Measurements from ENCODE around the gene TRDN. TPM values are rescaled to one million over a fixed set of nuclear protein-coding genes. Genes with fewer than 3 reads are reported as not detected.

Gene TRDN, protein sequence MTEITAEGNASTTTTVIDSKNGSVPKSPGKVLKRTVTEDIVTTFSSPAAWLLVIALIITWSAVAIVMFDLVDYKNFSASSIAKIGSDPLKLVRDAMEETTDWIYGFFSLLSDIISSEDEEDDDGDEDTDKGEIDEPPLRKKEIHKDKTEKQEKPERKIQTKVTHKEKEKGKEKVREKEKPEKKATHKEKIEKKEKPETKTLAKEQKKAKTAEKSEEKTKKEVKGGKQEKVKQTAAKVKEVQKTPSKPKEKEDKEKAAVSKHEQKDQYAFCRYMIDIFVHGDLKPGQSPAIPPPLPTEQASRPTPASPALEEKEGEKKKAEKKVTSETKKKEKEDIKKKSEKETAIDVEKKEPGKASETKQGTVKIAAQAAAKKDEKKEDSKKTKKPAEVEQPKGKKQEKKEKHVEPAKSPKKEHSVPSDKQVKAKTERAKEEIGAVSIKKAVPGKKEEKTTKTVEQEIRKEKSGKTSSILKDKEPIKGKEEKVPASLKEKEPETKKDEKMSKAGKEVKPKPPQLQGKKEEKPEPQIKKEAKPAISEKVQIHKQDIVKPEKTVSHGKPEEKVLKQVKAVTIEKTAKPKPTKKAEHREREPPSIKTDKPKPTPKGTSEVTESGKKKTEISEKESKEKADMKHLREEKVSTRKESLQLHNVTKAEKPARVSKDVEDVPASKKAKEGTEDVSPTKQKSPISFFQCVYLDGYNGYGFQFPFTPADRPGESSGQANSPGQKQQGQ
- total RNA-seq (2012; rRNA removed): 0.22 TPM in 1 of 2 replicates, not detected in the other

DNA sequence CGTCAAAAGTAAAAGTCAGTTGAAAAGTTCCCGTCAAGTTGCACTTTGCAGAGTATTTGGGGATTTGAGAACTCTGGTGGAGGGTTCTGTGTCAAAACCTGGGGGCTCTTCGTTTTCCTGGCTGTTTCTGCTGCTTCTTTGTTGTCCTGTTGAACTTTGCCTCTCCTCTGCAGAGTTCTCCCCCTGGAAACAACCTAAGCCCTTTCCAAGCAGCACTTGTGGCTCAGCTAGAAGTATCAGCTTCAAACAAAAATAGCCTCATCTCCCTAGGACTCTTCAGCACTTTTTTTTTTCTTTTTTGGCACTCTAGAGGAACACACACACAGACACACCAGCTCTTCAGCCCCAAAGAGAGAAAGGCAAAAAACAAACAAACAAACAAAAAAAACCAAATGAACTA lies at the start of gene TRDN:
TSS of gene TRDN (minus strand) at position 169 of the 400 bp plus-strand sequence. CDS start 175 bp downstream, outside the sequence.
- H3K4me2 ChIP-seq (ENCODE audit: low read length): no peak within 1 kb of the TSS
- no peaks in the 10 kb centered on the region for H3K9me3 ChIP-seq (replicated peaks; ENCODE audit: low read length)
- H3K27me3 ChIP-seq (ENCODE audit: control insufficient read depth, insufficient read depth, low read length): no peaks in the 10 kb centered on the region
- H3K9ac ChIP-seq (ENCODE audit: low read depth, low read length): no peak within 1 kb of the TSS
- peaks cover 7% of the 10 kb centered on the region for H3K4me1 ChIP-seq (ENCODE audit: control insufficient read depth, insufficient read depth, low read length)
- H3K4me3 ChIP-seq (ENCODE audit: low read length): no peak within 1 kb of the TSS
- H3K36me3 ChIP-seq (ENCODE audit: insufficient read depth, low read length): no peaks in the 10 kb centered on the region

DNA sequence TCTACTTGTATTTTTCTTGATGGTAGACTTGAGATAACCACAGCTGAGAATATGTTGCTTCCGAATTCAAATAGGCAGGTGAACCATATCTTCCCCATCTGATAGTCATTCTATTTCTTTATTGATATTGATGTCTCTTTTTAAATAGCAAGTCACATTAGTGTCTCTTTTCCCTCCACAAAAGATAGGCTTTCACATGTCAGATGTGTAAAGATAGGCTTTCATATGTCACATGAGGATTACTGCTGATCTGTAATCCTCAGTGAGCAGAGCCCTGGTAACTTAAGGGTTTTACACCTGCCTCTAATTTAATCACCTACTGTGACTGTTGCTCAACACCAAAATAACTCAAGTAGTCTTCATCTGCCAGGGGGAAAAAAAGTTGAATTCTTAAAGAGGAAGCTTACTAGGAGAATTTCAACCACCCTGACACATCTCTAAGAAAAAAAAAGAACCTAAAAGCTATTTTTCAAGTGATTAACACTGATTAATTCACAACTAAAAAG lies 45.3 kb upstream of the TRDN start:
- H3K9me3 ChIP-seq (replicated peaks; ENCODE audit: low read length): no peaks in the 10 kb centered on the region
- no peak overlapping the region for H3K4me2 ChIP-seq (ENCODE audit: low read length)
- no peaks in the 10 kb centered on the region for H3K4me1 ChIP-seq (ENCODE audit: control insufficient read depth, insufficient read depth, low read length)
- no peak overlapping the region for H3K4me3 ChIP-seq (ENCODE audit: low read length)
- H3K27me3 ChIP-seq (ENCODE audit: control insufficient read depth, insufficient read depth, low read length): no peaks in the 10 kb centered on the region
- H3K36me3 ChIP-seq (ENCODE audit: insufficient read depth, low read length): no peaks in the 10 kb centered on the region
- no peak overlapping the region for H3K9ac ChIP-seq (ENCODE audit: low read depth, low read length)

DNA sequence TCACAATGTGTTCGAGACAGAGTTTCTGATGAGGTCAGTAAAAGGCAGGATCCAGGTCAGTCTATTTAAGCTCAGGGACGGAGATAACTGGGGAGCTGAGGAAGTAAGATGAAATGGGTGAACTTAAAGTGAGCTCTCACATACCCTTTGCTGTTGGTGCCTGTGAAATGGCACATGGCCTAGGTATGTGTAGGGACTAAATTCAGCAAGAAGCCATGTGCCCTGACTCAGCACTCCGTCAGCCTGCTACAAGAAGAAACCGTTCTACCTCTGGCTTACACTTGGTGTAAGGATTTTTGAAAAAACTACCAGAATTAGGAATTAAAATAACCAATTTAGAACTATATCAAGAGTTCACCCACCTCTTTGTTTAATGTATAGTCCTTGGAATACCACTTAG lies 41.1 kb upstream of the TRDN start:
- H3K4me3 ChIP-seq (ENCODE audit: low read length): no peak overlapping the region
- no peaks in the 10 kb centered on the region for H3K27me3 ChIP-seq (ENCODE audit: control insufficient read depth, insufficient read depth, low read length)
- H3K4me2 ChIP-seq (ENCODE audit: low read length): no peak overlapping the region
- no peaks in the 10 kb centered on the region for H3K4me1 ChIP-seq (ENCODE audit: control insufficient read depth, insufficient read depth, low read length)
- no peaks in the 10 kb centered on the region for H3K36me3 ChIP-seq (ENCODE audit: insufficient read depth, low read length)
- no peak overlapping the region for H3K9ac ChIP-seq (ENCODE audit: low read depth, low read length)
- H3K9me3 ChIP-seq (replicated peaks; ENCODE audit: low read length): no peaks in the 10 kb centered on the region

DNA sequence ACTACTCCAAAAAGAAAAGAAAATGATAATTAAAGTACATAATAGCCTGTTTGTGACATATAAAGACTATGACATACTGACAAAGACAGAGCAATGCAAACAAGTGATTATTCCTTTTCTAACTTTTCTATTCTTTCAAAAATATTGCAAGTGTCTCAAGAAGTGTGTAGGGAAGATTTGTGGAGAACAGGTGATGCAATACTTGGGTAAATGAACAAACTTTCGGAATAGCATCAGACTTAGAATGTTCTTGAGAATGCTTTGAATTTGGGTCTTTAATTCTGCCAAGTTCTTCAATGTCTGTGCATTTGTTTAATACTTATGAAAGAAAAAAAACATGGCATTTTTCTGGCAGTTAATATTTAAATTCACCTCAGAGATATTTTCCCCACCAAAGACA lies 40.0 kb upstream of the TRDN start:
- Histone ChIP-seq H3K27me3 (ENCODE audit: control insufficient read depth, insufficient read depth, low read length) (no peaks in the 10 kb centered on the region), H3K4me2 (ENCODE audit: low read length) (no peak overlapping the region)

DNA sequence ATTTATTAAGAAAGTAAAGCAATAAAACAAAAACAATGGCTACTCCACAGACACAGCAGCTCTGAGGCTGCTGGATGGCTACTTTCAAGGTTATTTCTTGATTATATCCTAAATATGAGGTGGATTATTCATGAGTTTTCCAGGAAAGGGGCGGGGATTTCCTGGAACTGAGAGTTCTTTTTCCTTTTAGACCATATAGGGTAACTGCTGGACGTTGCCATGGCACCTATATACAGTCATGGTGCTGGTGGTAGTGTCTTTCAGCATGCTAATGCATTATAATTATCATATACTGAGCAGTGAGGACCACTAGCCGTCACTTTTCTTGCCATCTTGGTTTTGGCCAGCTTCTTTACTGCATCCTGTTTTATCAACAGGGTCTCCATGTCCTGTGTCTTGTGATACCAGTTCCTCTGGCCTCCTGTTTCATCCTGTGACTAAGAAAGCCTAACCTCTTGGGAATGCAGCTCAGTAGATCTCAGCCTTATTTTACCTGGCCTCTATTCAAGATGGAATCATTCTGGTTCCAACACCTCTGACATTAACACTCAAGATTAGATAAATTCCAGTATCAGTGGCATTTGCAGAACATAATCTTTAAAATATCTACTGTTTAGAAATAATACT lies 32.3 kb upstream of the TRDN start:
- H3K4me2 ChIP-seq (ENCODE audit: low read length): no peak overlapping the region

More for the DNA sequence above, 40.0 kb upstream of the TRDN start:
- Histone ChIP-seq H3K4me3 (ENCODE audit: low read length) (no peak overlapping the region), H3K9ac (ENCODE audit: low read depth, low read length) (no peak overlapping the region), H3K4me1 (ENCODE audit: control insufficient read depth, insufficient read depth, low read length) (no peaks in the 10 kb centered on the region), H3K9me3 (replicated peaks; ENCODE audit: low read length) (no peaks in the 10 kb centered on the region), H3K36me3 (ENCODE audit: insufficient read depth, low read length) (no peaks in the 10 kb centered on the region)

DNA sequence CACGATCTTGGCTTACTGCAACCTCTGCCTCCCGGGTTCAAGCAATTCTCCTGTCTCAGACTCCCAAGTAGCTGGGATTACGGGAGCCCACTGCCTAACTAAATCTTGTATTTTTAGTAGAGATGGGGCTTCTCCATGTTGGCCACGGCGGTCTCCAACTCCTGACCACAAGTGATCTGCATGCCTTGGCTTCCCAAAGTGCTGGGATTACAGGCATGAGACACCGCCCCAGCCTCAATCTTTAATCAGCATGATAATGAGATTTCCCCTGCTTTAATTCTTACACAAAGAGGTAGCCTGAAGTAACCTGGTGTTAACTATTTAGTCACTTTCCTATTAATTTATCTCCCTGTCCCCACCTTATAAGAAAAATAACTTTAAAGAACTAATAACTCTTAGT lies 31.3 kb upstream of the TRDN start:
- Histone ChIP-seq H3K4me1 (ENCODE audit: control insufficient read depth, insufficient read depth, low read length) (no peaks in the 10 kb centered on the region), H3K4me2 (ENCODE audit: low read length) (no peak overlapping the region), H3K36me3 (ENCODE audit: insufficient read depth, low read length) (no peaks in the 10 kb centered on the region), H3K9me3 (replicated peaks; ENCODE audit: low read length) (no peaks in the 10 kb centered on the region), H3K4me3 (ENCODE audit: low read length) (no peak overlapping the region), H3K9ac (ENCODE audit: low read depth, low read length) (no peak overlapping the region), H3K27me3 (ENCODE audit: control insufficient read depth, insufficient read depth, low read length) (no peaks in the 10 kb centered on the region)

More for the DNA sequence above, 32.3 kb upstream of the TRDN start:
- Histone ChIP-seq H3K4me1 (ENCODE audit: control insufficient read depth, insufficient read depth, low read length) (no peaks in the 10 kb centered on the region), H3K9me3 (replicated peaks; ENCODE audit: low read length) (no peaks in the 10 kb centered on the region), H3K27me3 (ENCODE audit: control insufficient read depth, insufficient read depth, low read length) (no peaks in the 10 kb centered on the region), H3K9ac (ENCODE audit: low read depth, low read length) (no peak overlapping the region), H3K36me3 (ENCODE audit: insufficient read depth, low read length) (no peaks in the 10 kb centered on the region), H3K4me3 (ENCODE audit: low read length) (no peak overlapping the region)

DNA sequence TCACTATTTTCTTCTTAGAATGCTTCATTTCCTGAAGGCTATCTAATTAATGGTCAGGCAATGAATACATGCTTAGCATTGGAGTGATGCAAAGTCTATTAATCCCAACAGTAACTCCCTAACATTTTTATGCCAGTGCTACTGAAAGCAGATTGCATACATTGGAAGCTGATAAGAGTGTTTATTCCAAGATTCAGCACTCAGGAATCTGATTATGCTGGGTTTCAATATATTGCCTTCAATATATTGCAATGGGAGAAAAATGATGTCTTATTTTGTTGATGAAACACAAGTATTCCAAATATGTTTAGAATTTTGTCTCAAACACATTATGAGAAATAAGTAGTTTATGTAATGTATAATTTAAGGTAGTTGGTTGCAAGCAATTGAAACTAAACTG lies 26.7 kb upstream of the TRDN start:
- no peak overlapping the region for H3K4me3 ChIP-seq (ENCODE audit: low read length)
- no peaks in the 10 kb centered on the region for H3K9me3 ChIP-seq (replicated peaks; ENCODE audit: low read length)
- H3K4me2 ChIP-seq (ENCODE audit: low read length): no peak overlapping the region
- no peaks in the 10 kb centered on the region for H3K27me3 ChIP-seq (ENCODE audit: control insufficient read depth, insufficient read depth, low read length)
- H3K36me3 ChIP-seq (ENCODE audit: insufficient read depth, low read length): no peaks in the 10 kb centered on the region
- no peaks in the 10 kb centered on the region for H3K4me1 ChIP-seq (ENCODE audit: control insufficient read depth, insufficient read depth, low read length)
- no peak overlapping the region for H3K9ac ChIP-seq (ENCODE audit: low read depth, low read length)

DNA sequence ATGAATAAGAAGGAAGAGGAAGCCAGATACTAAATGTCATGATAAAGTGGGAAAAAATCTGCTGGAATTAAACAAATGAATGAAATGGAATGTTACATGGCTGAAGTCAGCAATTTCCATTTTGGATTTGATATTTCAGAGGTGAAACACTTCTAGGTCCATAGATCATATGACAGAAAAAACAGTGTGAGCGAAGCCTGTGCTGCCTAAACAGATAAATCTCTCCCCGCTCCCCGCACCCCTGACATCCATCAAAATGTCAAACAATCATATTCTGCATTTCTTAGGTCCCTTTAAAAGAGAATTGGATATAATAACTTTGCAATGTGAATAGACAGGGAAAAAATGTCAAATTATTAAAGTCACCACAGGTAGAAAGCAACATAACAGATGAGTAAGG lies 26.0 kb upstream of the TRDN start:
- H3K36me3 ChIP-seq (ENCODE audit: insufficient read depth, low read length): no peaks in the 10 kb centered on the region
- H3K4me2 ChIP-seq (ENCODE audit: low read length): no peak overlapping the region
- H3K9me3 ChIP-seq (replicated peaks; ENCODE audit: low read length): no peaks in the 10 kb centered on the region
- H3K27me3 ChIP-seq (ENCODE audit: control insufficient read depth, insufficient read depth, low read length): no peaks in the 10 kb centered on the region
- H3K4me1 ChIP-seq (ENCODE audit: control insufficient read depth, insufficient read depth, low read length): no peaks in the 10 kb centered on the region
- no peak overlapping the region for H3K4me3 ChIP-seq (ENCODE audit: low read length)
- H3K9ac ChIP-seq (ENCODE audit: low read depth, low read length): no peak overlapping the region

DNA sequence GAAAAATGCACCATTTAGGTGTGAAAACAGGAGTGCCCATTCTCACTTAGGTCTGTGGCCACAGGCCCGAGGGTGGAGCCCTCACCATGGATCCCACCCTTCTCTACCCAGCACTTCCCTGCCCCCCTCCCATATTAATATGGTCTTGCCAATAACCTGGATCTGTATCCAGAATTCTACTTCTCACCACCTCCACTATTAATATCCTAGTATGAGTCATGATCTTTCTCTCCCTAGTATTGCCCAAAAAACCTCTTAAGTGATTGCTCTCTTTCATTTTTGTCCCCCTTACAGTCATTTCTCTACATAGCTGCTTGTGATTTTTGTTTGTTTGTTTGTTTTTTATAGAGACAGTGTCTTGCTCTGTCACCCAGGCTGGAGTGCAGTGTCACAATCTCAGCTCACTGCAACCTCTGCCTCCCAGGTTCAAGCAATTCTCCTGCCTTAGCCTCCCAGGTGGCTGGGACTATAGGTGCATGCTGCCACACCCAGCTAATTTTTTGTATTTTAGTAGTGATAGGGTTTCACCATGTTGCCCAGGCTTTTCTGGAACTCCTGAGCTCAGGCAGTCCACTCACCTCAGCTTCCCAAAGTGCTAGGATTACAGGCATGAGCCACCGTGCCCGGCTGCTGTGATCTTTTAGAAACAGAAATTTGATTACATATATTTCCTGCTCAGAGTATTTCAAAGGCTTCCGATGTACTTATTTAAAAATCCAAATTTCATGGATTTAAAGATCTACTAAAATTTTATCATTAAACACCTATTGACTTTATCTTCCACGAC lies 24.5 kb upstream of the TRDN start:
- Histone ChIP-seq H3K4me2 (ENCODE audit: low read length) (no peak overlapping the region), H3K4me1 (ENCODE audit: control insufficient read depth, insufficient read depth, low read length) (no peaks in the 10 kb centered on the region), H3K27me3 (ENCODE audit: control insufficient read depth, insufficient read depth, low read length) (no peaks in the 10 kb centered on the region), H3K4me3 (ENCODE audit: low read length) (no peak overlapping the region), H3K36me3 (ENCODE audit: insufficient read depth, low read length) (no peaks in the 10 kb centered on the region), H3K9me3 (replicated peaks; ENCODE audit: low read length) (no peaks in the 10 kb centered on the region), H3K9ac (ENCODE audit: low read depth, low read length) (no peak overlapping the region)

DNA sequence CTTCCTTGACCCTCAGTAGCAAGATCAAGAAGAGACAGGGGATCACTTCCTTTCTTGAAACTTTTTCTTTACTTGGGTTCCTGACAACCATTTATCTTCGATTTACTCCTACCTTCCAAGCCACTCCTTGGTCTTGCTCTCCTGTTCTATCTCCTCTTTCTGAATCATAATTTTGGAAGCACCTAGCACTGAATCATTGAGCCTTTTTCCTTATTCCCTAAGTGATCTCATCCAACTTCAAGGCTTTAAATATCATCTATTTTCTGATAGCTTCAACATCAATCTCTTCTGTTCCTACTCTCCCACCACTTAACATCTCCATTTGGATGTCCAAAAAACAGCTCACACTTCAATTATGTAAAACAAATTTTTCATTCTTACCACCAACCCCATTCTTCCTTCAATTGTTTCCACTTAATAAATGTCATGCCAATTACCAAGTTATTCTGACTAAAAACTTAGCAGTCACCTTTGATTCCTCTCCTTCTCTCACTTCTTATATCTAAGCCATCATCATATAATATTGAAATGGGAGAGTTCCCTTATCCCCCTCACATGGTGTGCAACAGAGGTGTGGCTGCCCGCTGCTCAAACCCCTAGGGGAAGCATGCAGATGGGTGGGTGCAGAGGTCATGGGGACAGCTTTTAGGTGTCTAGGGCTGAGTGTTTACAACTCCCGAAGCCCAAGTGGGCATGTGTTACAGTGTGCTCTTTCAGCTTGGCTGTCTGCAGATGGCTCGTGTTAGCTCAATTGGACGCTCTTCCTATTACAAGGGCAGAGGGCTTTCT lies 23.4 kb upstream of the TRDN start:
- Histone ChIP-seq H3K4me2 (ENCODE audit: low read length) (no peak overlapping the region), H3K36me3 (ENCODE audit: insufficient read depth, low read length) (no peaks in the 10 kb centered on the region), H3K4me3 (ENCODE audit: low read length) (no peak overlapping the region), H3K9ac (ENCODE audit: low read depth, low read length) (no peak overlapping the region), H3K4me1 (ENCODE audit: control insufficient read depth, insufficient read depth, low read length) (peaks cover 6% of the 10 kb centered on the region), H3K9me3 (replicated peaks; ENCODE audit: low read length) (no peaks in the 10 kb centered on the region), H3K27me3 (ENCODE audit: control insufficient read depth, insufficient read depth, low read length) (no peaks in the 10 kb centered on the region)
